Activated CD8-positive, alpha-beta memory T cell treated with anti-CD3 and anti-CD28 coated beads for 36 hours (primary cell): ENCODE data around the gene TSPAN4. TPM values are rescaled to one million over a fixed set of nuclear protein-coding genes. Genes with fewer than 3 reads are reported as not detected.

Experiments used
- CTCF ChIA-PET: fragments of 350-600 bp; sonication (Branson Sonifier 250); formaldehyde crosslinking; loops from one replicate; lab custom pipeline; 2021; ENCODE audit warnings: antibody characterized with exemption; lab: Charles Lee
- POLR2A ChIA-PET: fragments of 350-600 bp; sonication (Branson Sonifier 250); formaldehyde crosslinking; loops from one replicate; lab custom pipeline; 2021; ENCODE audit warnings: antibody characterized with exemption; lab: Charles Lee
- total RNA-seq, 2 experiments: library from RNA; stranded (reverse); gene quantifications; one replicate each; pipeline ENCODE4 v1.2.3, GENCODE V29; 2021

Gene TSPAN4
- total RNA-seq, 2 experiments from 2014 or later = 9.4 to 12.7 TPM

DNA sequence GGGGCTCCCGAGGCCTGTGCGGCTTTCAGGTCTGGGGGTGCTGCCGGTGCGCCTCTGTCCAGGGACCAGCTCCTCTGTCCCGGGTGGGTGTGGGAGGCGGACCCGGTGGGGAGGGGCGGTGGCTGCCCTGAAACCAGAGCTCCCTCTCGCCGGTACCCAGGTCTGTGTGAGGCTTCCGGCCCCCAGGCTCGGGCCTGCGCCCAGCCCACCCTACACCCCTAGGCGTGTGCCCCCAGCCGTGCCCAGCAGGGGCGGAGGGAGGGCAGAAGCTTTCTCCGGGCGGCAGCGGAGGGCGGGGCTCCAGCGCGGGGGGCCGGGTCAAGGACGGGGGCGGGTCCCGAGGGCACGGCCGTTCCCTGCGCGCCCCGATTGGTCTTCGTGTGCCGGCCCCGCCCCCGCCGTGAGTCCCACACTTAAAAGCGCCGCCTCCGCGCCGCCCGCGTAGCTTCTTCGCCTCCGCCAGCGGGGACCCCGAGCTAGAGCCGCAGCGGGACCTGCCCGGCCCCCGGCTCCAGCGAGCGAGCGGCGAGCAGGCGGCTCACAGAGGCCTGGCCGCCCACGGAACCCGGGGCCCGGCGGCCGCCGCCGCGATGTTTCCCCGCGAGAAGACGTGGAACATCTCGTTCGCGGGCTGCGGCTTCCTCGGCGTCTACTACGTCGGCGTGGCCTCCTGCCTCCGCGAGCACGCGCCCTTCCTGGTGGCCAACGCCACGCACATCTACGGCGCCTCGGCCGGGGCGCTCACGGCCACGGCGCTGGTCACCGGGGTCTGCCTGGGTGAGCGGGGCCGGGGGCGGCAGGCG is 23.3 kb upstream of the TSPAN4 start:
- CTCF ChIA-PET = interaction anchor here (0.7 to 1.5 kb wide), 3 partner anchors 8 to 11 kb away, joined by 3 to 6 read pairs (median 4); partner anchors contain the start of gene RPLP2
- POLR2A ChIA-PET = interaction anchor here (1.3 to 2.4 kb wide), 6 partner anchors 8 to 24 kb away, joined by 5 to 16 read pairs (median 10); partner anchors contain the start of genes CD151, CRACR2B, RPLP2 and TSPAN4

- POLR2A ChIA-PET = interaction anchor here (0.5 to 2.4 kb wide), 6 partner anchors 9 to 206 kb away, joined by 5 to 16 read pairs (median 10); partner anchors contain the start of genes CD151, RPLP2 and TSPAN4
- CTCF ChIA-PET = interaction anchor here (1.5 kb wide), 1 partner anchor 9 kb away, joined by 6 read pairs; no protein-coding TSS in a partner anchor
Observed at GRCh38 chr11:819943-820649, 22.6 kb upstream of the TSPAN4 start.

DNA sequence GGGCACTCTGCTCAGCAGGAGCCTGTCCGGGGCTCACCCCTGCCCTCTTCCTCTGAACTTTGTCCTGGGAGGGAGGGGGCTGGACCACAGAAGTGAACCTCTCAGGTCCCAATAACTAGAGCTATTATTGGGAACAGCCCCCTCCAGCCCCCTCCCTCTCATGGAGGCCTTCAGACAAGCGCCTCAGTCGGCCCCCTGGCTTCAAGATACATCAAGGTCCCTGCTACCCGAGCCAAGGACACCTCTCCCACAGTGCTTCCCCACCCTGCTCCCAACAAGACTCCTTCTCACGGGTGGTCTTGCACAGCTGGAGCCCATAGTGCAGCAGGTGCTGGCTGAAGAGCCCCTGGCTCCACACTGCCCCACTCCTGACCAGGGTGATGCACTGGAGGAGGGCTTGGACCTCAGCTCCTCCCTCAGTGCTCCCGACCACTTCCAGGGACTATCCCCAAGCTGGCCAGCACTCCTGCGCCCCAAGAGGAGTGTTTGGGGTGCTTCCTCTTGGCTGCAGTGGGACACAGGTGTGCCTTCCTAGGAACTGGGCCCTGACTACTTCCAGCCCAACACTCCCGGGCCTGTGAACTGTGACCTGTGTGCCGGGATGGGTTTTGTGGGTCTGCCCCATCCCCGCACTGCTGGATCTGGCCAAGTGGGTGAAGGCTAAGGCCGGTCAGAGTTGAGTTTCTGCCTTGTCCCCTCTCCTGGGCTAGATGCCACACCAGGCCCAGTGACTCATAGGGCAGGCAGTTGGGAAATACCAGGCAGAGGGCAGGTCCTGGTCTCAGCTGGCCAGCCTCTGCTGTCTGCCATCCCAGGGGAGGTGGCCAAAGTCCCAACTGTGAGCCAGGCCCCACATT is 21.8 kb upstream of the TSPAN4 start:
- CTCF ChIA-PET = no interaction called here
- POLR2A ChIA-PET = interaction anchor here (0.5 to 2.4 kb wide), 4 partner anchors 10 to 207 kb away, joined by 6 to 16 read pairs (median 12); partner anchors contain the start of genes CD151 and RPLP2

DNA sequence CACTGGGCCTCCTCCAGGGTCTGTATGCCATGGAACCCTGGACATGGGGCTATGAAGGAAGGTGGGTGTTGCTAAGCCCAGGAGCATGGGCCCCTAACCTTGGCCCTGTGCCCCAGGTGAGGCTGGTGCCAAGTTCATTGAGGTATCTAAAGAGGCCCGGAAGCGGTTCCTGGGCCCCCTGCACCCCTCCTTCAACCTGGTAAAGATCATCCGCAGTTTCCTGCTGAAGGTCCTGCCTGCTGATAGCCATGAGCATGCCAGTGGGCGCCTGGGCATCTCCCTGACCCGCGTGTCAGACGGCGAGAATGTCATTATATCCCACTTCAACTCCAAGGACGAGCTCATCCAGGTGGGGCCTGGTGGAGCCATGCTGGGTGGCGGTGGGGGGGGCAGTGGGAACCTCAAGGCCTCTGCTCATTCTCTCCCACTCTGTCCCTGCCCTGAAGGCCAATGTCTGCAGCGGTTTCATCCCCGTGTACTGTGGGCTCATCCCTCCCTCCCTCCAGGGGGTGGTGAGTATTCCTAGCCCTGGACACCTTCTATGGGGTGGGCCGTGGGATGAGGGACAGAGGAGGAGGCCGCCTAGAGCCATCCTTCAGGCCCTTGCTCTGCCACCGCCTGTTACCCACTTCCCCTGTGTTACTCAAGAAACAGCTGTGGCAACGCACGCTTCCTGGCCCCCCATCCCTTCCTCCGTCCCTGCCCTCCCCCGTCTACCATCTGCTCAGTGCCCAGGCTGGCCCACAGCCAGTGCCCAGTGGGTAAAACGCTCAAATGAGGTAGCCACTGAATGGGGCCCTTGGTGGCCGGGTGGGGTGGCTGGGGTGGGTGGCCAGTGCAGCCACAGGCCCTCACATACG is 20.9 kb upstream of the TSPAN4 start:
- CTCF ChIA-PET = no interaction called here

DNA sequence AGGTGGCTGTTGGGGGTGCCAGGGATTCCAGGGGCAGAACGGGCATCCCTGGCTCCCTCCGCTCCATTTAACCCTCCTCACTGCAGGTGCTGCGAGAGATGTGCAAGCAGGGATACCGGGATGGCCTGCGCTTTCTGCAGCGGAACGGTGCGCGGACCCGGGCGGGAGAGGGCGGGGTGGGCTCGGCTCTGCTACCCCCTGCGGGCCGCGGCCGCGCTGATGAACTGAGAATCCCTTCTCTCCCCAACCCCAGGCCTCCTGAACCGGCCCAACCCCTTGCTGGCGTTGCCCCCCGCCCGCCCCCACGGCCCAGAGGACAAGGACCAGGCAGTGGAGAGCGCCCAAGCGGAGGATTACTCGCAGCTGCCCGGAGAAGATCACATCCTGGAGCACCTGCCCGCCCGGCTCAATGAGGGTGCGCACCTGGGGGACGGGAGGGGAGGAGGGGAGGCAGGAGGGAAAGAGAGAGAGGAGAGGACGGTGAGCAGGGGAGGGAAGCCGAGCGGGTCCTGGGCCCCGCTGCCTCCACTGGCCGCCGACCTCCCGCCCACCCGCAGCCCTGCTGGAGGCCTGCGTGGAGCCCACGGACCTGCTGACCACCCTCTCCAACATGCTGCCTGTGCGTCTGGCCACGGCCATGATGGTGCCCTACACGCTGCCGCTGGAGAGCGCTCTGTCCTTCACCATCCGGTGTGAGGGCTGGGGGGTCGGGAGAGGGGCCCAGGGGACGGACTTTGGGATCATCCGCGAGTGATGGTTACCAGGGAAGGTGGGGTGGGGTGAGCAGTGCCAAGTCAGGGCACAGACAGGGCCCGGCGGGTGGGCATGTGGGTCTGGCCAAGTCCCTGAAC is 19.0 kb upstream of the TSPAN4 start:
- POLR2A ChIA-PET = no interaction called here
- CTCF ChIA-PET = no interaction called here

More for the DNA sequence above, 20.9 kb upstream of the TSPAN4 start:
- POLR2A ChIA-PET = no interaction called here

GRCh38 chr11:824292-824880 is 18.3 kb upstream of the TSPAN4 start:
- ChIA-PET POLR2A (no interaction called here), CTCF (no interaction called here)

DNA sequence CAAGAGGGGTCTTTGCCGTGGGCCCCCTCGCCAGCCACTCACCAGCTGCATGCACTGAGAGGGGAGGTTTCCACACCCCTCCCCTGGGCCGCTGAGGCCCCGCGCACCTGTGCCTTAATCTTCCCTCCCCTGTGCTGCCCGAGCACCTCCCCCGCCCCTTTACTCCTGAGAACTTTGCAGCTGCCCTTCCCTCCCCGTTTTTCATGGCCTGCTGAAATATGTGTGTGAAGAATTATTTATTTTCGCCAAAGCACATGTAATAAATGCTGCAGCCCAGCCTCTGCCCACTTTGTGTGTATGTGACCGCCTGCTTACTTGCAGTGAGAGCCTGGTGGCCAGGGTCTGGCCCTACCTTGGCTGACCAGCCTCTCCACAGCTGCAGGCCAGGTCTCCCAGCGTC is 17.7 kb upstream of the TSPAN4 start:
- ChIA-PET POLR2A (no interaction called here), CTCF (interaction anchor here (0.8 kb wide), 1 partner anchor 28 kb away, joined by 4 read pairs; no protein-coding TSS in a partner anchor)

GRCh38 chr11:825366-826226 is 17.1 kb upstream of the TSPAN4 start:
- POLR2A ChIA-PET = no interaction called here

GRCh38 chr11:826227-826621 is 16.4 kb upstream of the TSPAN4 start:
- CTCF ChIA-PET = interaction anchor here (1.0 kb wide), 1 partner anchor 22 kb away, joined by 3 read pairs; no protein-coding TSS in a partner anchor
- POLR2A ChIA-PET = no interaction called here

More at GRCh38 chr11:825366-826226, 17.1 kb upstream of the TSPAN4 start:
- CTCF ChIA-PET = interaction anchor here (0.8 to 1.0 kb wide), 2 partner anchors 23 to 29 kb away, joined by 3 to 4 read pairs; no protein-coding TSS in a partner anchor

DNA sequence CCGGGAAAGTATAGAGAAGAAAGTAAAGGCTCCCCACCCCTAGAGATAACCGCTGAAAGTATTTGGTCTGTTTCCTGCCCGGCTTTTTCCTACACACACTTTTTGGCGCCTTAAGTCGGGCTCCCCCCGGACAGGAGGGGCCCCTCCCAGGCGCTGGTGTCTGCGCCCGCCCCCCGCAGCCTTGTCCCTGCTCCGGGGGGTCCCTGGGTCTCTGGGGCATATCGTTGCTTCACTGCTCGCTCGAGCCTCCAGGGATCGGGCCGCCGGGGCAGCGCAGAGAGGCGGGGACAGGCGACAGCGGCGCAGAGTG is 15.9 kb upstream of the TSPAN4 start:
- ChIA-PET POLR2A (no interaction called here), CTCF (interaction anchor here (1.6 kb wide), 1 partner anchor 11 kb away, joined by 5 read pairs; no protein-coding TSS in a partner anchor)

DNA sequence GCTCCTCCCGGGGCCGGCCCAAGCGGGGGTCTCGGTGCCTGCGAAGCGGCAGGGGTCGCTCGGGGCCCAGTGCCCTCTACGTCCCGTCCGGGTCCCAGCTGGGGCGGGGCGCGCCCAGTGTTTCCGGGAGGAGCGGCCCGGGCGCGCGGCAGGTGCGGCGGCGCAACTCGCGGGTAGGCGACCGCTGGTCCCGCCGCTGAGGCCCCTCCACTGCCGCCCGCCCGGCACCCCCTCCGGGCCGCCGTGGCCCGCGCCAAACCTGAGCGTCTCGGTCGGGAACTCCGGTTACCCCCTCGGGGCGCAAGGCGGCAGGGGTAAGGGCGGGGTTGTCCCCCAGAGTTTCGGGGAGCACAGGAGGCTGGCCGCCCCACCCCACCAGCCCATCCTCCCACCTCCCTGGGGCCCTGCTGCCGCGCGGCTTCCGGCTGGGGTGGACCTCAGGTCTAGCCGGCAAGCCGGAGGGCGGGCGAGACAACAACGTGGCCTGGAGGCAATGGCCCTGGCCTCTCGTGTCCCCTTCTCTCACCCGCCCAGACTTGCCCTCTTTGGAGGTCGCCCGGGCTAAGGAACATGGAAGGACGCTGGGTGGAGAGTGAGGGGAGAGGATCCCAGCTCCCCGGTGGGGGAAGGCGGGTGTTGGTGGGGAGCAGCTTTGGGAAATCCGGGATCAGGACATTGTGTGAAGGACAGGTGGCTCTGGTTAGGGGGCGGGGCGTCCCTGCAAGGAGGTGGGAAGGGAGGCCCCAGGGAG is 15.3 kb upstream of the TSPAN4 start:
- CTCF ChIA-PET = interaction anchor here (1.6 kb wide), 1 partner anchor 11 kb away, joined by 5 read pairs; no protein-coding TSS in a partner anchor
- POLR2A ChIA-PET = interaction anchor here (0.7 kb wide), 1 partner anchor 8 kb away, joined by 5 read pairs; the partner anchor contains the start of gene PNPLA2

DNA sequence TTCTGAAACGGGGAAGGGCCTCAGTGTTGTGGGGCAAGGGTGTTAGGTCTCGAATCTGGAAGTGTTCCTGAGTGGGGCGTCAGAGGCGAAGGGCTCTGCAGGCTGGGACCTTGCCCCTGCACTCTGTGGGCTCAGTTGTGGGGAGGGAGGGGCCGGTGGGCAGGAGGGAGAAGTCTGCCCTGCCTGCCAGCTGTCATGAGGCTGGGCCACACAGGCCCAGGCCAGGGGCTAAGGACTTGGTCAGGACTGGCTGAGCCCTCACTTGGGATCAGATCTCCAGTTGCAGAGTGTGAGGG is 14.8 kb upstream of the TSPAN4 start, which contains the start of gene CRACR2B:
CRACR2B (plus strand) TSS at position 23 of the 296 bp plus-strand sequence. CDS start 689 bp downstream, outside the sequence.
- ChIA-PET POLR2A (interaction anchor here (0.7 kb wide), 1 partner anchor 9 kb away, joined by 5 read pairs; the partner anchor contains the start of gene PNPLA2), CTCF (interaction anchor here (1.6 kb wide), 1 partner anchor 10 kb away, joined by 5 read pairs; no protein-coding TSS in a partner anchor)

GRCh38 chr11:828506-829175 is 14.0 kb upstream of the TSPAN4 start:
- ChIA-PET CTCF (interaction anchor here (0.7 to 1.8 kb wide), 3 partner anchors 10 to 30 kb away, joined by 3 to 7 read pairs (median 5); no protein-coding TSS in a partner anchor), POLR2A (interaction anchor here (1.0 kb wide), 1 partner anchor 12 kb away, joined by 3 read pairs; no protein-coding TSS in a partner anchor)
